Measurements from ENCODE around the gene ZCCHC9.
A peak's percentile ranks its signal among the peaks of the same experiment; 100 is the strongest.
"Not testable (repeated sequence)": the region's sequence is repeated elsewhere in the genome, so short reads cannot be mapped to it uniquely, and the experiment has no call there.

ZCCHC9 gene

GRCh38 chr5:81301271-81302015, at the start of gene ZCCHC9:
Gene ZCCHC9, plus strand, starts transcription at chr5:81301587. Its CDS starts 3,171 bp downstream, at chr5:81304758.
- DNase-seq = peak; percentile 88 to 93

- DNase-seq = no peak
Observed at GRCh38 chr5:81251922-81252321, 49.5 kb upstream of the ZCCHC9 start.

GRCh38 chr5:81252904-81253303, 48.5 kb upstream of the ZCCHC9 start:
- no peak for DNase-seq

GRCh38 chr5:81253875-81254274, 47.5 kb upstream of the ZCCHC9 start:
- DNase-seq = no peak

GRCh38 chr5:81254886-81255559, 46.4 kb upstream of the ZCCHC9 start:
- DNase-seq = no peak

- no peak for DNase-seq
Observed at GRCh38 chr5:81256766-81257165, 44.6 kb upstream of the ZCCHC9 start.

- DNase-seq = not testable (repeated sequence)
Observed at GRCh38 chr5:81262796-81263195, 38.6 kb upstream of the ZCCHC9 start.

- no peak for DNase-seq
Observed at GRCh38 chr5:81265101-81265500, 36.3 kb upstream of the ZCCHC9 start.

- no peak for DNase-seq
Observed at GRCh38 chr5:81268521-81269196, 32.7 kb upstream of the ZCCHC9 start.

GRCh38 chr5:81269751-81270393, 31.5 kb upstream of the ZCCHC9 start:
- DNase-seq = no peak

GRCh38 chr5:81270394-81271027, 30.9 kb upstream of the ZCCHC9 start:
- not testable (repeated sequence) for DNase-seq

GRCh38 chr5:81283976-81284375, 17.4 kb upstream of the ZCCHC9 start:
- DNase-seq = no peak

GRCh38 chr5:81286059-81286617, 15.2 kb upstream of the ZCCHC9 start:
- DNase-seq = no peak

GRCh38 chr5:81288021-81288433, 13.4 kb upstream of the ZCCHC9 start:
- DNase-seq = no peak

- no peak for DNase-seq
Observed at GRCh38 chr5:81290146-81290545, 11.2 kb upstream of the ZCCHC9 start.

- no peak for DNase-seq
Observed at GRCh38 chr5:81292130-81292529, 9.3 kb upstream of the ZCCHC9 start.

GRCh38 chr5:81294021-81294420, 7.4 kb upstream of the ZCCHC9 start:
- not testable (repeated sequence) for DNase-seq

GRCh38 chr5:81297531-81297930, 3.9 kb upstream of the ZCCHC9 start:
- DNase-seq = no peak

GRCh38 chr5:81300921-81301270, 491 bp upstream of the ZCCHC9 start:
- DNase-seq = no peak

GRCh38 chr5:81302596-81302995, 1.2 kb downstream of the ZCCHC9 start:
- no peak for DNase-seq

- no peak for DNase-seq
Observed at GRCh38 chr5:81303563-81303962, 2.2 kb downstream of the ZCCHC9 start.

GRCh38 chr5:81305785-81306184, 4.4 kb downstream of the ZCCHC9 start:
- DNase-seq = no peak

GRCh38 chr5:81308836-81309235, 7.4 kb downstream of the ZCCHC9 start:
- DNase-seq = no peak
